COLO668 (cell line): ENCODE measurements around the gene METTL1.
A peak's percentile ranks its signal among the peaks of the same experiment; 100 is the strongest.
"Not testable (repeated sequence)": the region's sequence is repeated elsewhere in the genome, so short reads cannot be mapped to it uniquely, and the experiment has no call there.

Experiments
- DNase-seq: peaks from one replicate; lab custom pipeline; 2025; ENCODE audit not compliant: unreplicated experiment; lab: John Stamatoyannopoulos, UW

The METTL1 gene

DNA sequence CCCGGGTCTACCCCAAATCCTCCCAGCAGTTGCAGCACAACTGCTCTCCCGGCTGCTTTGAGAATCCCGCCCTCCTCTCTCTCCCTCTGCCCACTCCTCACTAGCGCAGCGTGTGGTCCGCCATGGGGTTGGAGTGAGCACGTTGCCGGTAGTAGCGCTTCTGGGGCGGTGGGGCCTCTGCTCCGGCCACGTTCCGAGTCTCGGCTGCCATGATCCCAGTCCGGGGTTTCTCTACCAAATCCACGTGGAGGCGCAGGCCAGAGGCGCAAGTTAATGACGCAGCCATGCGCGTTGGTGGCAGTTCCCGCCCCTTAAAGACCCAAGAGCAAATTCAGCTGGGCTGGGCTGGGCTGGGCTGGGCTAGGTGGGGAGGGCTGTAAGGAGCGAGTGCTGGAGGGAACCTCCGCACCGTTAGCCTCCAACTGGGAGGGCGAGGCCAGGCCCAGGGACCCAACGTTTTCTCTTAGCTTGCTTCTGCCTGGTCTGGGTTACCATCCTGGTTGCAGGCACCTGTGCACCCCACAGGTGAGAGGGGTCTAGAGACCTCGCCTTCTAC, at the start of gene METTL1:
TSS of gene METTL1 (minus strand) at position 233 of the 556 bp plus-strand sequence. CDS start at position 211, 22 bp downstream.
- peak; percentile 89 for DNase-seq

DNA sequence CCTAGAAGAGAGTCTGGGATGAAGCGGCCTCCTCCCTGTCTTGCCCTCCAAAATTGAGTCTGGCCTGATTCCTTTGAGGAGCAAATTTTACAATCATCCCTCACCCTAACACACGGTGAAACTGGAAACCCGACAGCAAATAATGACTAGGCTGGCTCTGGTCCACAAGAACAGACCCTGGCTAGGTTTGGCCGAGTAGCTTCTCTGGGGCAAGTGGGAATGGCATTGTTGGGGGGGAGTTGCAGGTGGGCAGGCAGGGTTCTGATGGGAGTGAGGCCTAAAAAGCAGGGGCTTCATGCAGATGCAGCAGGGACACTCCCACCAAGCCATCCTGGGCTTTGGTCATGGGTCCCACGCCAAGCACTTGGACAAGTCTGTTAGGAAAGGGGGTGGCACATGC, 49.1 kb upstream of the METTL1 start:
- not testable (repeated sequence) for DNase-seq

DNA sequence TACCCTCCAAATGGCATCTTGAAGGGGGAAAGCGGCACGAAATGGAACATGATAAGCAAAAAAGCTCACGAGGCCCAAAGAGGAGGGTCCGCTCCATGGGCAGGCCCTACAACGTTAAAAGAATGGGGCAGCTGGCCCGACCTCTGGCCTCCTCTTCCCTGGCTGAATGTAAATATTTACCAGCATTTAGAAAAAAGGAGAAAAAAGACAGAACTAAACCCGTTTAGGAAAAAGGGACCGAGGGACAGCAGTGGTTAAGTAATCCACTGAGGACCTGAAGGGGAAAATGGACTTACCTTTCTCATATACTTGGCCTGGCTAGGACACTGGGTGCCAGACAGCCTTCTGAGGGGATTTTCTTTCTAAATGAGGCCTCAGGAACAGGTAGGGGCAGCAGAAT, 48.2 kb upstream of the METTL1 start:
- not testable (repeated sequence) for DNase-seq

DNA sequence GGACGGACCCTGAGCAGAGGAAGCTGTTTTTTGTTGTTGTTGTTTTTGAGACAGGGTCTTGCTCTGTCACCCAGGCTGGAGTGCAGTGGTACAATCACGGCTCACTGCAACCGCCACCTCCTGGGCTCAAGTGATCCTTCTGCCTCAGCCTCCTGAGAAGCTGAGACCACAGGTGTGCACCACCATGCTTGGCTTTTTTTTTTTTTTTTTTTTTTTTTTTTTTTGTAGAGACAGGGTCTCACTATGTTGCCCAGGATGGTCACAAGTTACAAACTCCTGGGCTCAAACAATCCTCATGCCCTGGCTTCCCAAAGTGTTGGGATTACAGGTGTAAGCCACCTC, 46.1 kb upstream of the METTL1 start:
- not testable (repeated sequence) for DNase-seq

DNA sequence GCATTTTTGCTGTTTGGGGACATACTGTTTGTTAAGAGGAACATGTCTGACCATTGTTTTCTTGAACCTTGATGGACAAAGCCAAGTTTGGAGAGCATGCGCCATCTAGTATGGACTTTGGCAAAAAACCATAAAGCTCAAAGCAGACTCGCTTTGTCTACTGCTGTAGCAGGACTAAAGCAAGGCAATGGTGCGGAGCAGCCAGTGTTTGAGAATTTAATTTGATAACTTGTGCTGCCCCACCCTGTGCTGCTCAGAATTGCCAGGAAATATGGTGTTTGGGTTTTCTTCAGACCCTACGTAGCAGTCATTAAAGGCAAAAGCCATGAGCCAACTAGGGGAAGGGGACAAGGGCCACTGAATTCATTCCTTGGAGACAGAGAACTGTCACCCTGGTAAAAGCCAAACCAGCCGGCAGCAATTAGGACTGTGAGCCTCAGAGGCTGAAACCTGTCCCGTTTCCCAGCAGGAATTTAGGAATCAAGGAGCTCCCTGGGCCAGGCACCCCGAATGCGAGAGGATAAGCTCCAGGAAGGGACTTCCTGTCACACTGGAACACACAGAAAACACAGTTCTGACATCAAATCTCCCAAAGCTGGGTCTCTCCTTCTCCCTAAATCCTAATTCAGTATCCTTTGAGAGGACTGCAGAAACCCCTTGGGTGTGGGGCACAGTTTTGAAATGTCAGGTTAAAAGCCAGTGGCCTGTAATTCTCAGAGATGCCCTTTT, 45.5 kb upstream of the METTL1 start:
- DNase-seq, result no peak

DNA sequence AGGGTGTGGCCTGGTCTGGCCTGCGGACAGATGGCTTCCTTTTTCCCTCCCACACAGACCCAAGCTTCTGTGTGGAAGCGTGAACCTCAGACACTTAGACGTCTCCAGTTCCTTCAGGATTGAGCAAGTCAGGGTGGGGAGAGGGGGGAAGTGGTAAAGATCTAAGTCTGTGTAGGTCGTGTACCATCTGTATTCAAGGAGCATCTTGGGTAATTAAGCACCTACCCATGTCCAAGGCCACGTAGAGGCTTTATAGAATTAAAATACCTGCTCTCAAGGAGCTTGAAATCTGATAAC, 44.9 kb upstream of the METTL1 start:
- no peak for DNase-seq

DNA sequence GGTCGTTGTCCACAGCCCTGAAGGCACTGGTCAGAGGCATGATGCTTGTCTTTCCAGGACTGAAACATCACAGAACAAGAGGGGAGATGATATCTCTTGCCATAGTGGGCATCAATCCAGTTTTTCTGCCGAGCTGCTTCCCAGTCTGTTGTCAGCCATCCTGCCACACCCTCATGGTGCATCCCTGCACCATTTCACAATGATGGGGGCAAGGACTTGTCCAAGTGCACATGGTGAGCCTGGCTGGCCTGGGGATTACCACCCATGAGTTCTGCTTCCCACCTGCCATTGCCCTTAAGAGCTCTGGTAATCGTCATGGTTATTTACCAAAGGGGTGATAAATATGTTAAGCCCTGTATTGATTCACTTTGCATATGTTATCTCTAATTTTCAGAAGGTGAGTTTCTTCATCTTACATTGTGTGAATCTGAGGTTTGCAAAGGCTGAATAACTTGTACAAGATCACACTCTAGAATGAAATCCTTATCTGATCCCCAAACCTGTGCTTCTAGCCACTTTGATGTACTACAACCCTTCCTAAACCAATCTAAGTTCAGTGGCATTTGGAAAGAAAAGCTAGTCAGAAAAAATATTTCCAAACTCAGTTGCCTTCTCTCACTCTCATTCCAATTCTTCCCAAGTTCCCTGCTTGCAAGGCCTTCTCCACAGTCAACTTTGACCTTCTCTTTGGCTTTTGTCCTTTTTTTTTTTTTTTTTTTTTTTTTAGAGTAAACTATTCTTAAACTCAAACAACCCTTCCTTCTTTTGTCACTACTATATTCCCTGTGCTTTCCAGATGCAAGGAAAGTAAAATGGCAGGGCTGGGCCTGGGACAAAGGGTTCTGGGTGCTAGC, 44.3 kb upstream of the METTL1 start:
- DNase-seq, result peak; percentile 40

DNA sequence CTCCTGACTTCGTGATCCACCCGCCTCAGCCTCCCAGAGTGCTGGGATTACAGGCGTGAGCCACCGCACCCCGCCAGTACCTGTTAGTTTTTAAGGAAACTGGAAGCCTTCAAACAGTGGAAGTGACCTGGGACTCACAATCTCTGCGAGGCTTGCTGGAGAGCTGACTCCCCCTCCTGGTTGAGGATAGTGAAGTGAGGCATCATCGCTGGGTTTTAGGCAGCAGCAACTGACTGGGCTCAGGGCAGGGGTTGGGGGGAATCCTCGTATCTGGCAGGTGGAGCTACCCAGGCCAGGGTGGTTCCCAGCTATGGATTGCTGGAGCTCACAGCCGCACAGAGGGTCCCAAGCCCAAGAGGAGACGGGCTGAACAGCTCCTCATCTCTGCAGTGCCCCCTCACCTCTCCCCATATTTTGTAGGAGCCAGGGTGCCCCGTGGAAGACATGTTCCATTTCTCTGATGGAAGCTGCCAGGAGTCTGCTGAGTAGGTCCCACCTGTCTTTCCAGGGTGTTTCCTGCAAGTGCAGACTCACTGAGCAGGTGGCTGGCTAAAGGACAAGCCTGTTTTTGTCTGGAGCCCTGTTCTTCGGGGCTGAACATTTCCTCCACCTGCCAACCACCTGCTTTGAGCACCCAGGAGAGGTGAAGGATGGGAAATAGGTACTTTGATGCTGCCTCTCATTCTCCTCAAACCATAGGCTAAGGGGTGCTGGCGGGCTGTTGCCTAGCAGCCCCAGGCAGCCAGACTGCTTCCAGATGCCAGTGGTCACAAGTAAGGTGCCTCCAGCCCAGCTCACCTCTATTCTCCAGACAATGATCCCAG, 43.5 kb upstream of the METTL1 start:
- peak; percentile 75 for DNase-seq

DNA sequence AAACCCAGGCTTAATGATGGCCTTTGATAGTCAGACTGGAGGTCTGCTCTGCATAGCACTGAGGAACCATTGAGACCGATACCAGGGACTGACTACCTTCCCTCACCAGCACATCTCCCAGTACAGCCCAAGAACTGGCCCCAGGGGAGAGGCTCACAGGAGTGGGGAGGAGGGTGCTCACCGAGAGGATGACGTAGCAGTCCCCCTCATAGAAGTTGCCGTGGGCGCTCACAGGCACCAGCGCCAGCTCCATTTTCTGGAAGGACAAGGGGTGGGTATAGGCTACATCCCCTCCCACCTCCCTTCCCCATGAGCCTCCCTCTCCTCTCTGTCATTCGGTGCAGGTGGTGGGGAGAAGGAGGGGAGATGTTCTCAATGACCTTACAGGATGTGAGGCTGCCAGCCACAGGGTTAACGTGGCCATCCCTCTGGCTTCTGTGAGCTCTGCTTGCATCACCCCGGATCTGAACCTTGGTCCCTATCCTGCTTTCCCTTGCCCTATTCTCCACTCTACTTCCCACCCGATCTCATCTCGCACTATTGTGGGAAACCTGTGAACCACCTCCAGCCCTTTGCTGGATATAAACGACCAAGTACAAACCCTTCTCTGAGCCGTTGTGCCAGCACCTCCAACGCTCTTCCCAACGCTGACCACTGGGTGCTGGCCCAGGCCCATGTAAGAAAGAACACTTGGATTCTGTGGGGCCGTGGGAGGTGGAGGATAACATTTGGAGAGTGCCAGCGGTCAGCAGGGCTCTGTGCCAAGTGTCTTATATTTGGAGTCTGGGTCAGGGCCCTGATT, 42.3 kb upstream of the METTL1 start:
- no peak for DNase-seq

DNA sequence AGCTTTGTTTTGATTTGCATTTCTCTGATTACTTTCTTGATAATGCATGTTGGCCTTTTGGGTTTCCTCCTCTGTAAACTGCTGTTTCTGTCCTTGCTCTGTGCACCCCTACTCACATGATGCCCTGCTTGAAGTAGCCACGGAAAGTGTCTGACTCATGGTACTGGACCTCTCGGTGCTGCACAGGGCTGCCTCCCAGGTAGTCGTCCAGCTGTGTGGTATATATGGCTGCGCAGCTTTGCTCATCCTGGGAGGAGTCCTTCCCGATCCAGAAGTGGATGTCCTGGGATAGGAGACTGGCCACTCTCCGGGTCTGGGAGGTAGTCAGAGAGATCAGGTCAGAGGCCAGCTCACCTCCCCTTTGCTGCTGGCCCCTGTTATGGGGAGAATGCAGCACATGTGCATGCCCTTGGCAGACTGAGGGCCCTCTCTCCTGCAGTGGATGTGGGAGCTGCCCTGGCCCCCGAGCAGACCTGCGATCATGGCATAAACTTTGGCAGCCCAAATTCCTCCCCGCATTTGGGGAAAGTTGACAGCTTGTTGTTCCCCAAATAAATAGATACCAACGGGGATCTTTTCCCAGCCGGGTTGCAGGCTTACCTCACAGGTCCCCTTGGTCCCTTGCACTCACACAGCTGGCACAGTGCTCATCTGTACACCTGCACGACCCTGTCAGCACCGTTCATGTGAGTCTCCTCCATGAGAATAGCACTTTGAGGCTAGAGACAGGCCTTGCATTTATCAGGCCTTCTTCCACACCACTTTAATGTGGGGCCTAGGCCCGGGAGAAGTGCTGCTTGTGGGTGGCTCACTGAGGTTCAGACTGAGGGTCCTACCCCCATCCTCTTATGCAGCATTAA, 41.4 kb upstream of the METTL1 start:
- DNase-seq, result no peak

DNA sequence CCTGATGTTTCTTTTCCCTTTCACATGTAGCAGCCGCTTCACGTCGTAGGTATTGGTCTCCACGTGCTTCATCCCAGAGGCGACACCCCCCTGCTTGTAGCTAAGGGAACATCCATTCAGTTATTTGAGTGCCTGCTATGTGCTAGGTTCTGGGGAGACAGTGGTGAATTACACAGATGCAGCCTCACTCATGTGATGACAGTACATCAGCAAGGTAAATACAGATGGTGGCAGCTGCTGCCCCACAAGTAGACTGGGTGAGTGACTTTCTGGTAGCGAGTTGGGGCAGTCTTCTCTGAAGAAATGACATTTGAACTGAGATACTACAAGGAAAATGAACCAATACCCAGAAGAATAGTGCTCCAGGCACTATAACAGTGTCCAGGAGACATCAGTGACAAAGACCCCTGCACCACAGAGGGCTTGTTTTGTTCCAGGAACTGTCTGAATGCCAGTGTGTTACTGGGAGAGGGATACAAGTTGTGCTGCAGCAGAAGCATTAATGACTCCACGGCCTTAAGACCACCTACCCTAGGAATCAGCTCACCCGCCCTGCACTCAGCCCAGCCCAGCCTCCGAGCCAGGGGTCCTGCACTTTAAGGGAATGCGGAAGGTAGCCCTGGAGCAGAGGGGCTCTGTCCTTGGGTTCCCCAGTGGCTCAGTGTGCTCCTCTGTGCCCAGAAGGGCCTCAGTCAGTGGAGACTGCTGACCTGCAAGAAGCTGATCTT, 39.3 kb upstream of the METTL1 start:
- DNase-seq, result peak; percentile 56

DNA sequence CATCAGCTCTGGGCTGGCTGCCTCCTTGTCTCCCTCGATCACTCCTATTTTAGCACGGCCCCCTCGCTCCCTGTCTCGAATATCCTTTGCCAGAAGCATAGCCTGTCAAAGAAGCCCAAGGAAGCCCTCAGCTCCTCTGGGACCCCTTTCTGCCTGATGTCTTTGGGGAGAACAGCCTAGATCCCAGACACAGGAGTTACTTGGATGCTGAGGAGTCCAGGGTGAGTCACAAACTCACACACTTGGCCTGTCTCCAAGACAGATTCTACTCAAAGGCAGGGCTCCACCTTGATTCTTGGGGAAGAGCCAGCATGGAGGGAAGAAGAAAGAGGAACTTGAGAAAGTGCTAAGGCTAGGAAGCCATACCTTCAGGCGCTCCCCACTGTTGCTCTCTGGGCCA, 38.5 kb upstream of the METTL1 start:
- no peak for DNase-seq

DNA sequence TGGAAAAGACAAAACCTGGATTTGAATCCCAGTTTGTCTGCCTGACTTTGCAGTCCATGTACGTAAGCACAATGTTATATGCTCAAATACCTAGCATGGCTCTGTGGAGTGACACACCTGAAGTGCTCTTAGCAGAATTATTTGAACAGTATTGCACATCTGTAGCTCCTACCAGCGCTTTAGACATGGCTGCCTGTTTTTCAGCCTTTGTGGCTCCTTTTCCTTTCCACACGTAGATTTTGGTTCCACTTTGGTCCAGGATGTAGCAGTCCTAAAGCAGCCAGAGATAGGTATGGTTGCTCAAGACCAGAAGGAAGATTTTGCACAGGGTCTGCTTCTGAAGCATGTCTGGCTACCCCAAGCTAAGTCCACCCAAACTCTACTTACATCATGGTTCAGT, 37.5 kb upstream of the METTL1 start:
- no peak for DNase-seq

DNA sequence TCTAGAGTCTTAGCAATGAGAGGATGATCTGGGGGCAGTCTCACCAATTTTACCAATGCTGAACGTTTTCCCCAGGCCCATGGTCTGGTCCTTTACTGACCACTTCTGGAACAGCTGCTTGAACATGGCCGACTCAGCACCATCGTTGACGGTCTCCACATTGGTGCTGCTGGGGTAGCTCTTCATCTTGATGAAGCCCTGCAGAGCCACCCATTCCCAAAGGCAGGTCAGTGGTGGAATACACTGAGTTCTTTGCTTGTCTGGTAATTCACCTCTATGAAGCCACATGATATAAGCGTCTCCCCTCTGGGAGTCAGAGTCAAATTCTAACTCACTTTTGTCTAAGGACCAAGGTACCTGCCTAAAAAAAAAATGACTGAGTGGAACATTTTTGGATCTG, 36.4 kb upstream of the METTL1 start:
- no peak for DNase-seq

DNA sequence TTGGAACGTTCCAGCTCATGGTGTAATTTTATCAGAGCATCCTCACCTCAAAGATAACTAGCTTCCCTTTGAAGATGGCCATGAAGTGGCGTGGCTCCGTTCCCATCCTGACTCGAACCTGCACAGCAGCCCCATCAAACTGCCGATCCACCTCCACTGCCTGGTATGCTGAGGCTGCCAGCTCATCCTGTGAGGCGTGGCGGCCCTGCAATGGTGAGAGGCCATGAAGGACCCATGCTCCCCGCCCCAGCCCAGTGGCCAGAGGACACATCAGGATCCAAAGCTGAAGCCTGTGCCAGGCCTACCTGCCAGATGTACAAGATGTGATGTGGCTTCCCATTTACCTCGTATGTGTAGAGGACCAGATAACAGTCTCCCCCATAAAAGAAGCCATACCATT, 35.4 kb upstream of the METTL1 start:
- DNase-seq, result no peak

DNA sequence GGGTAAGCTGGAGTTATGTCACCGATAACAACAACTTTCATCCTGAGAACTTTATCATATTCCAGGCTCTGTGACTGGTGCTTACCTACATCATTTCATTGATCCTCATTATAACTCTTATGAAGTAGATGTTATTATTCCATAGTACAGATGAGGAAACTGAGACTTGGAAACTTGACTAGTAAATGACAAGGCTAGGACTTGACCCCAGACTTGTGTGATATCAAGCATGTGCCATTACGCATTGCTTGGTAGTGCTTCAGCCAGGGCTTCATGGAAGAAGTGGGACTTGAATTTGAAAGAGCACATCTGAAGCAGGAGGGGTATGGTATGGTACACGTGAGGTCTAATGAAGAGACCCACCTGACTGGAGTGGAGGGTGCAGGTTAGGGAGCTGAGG, 34.8 kb upstream of the METTL1 start:
- no peak for DNase-seq

DNA sequence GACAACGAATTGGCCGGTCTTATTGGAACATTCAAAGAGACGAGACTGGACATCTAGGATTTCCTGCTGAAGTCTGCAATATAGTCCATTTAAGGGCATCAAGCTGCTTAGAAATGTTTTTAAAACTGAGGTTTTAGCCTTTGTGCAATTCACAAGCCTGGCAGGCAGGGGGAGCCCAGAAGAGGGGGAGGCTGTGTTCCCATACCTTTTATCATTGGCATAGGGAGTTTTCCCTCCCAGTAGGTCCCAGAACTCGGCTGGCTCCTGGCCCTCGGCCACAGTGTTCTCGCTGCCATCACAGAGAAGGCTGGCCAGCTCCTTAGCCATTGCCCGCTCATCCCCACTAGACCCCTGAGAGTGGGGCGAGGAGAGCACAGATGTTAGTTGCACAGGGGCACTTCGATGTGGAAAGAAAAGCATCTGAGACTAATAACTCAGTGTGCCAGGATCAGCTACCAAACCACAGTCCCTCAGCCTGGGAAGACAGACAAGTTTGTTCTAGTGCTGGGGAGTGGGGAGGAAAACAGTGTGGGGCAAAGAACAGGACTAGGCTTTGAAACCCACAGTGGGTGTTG, 31.5 kb upstream of the METTL1 start:
- peak; percentile 34 for DNase-seq

DNA sequence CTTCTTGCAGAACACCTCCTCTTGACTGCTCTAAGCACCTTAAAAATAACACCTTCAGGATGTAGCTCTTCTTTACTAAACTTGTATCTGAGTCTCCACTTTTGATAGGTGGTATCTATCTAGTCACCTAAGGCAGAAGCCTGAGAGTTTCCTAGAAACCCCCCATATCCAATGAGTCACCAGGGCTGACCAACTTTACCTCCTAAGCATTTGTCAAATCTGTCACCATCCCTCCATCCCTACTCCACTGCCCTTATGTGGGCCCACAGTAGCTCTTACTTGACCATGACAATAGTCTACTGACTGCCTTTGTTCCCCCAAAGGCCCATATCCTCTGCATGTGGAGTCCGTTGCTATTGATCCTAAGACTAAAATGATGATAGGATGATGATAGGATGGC, 30.7 kb upstream of the METTL1 start:
- no peak for DNase-seq

DNA sequence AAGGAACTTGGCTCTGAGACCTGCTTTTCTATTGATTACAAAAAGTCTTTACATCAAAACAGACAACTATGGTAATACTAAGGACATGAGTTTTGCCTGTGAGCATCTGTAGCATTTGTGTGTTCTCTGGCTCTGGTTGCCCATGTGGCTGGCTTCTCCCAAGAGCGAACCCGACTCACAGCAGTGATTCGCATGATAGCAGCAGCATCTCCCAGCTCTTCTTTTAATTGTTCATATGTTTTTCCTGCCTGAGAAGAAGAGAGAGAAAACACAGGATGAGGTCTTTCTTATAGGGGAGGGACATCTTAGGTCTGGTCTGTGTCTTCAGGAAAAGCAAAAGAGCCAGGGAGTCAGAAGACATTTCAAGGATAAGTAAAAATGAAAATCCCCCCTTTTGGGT, 29.1 kb upstream of the METTL1 start:
- DNase-seq, result no peak
